ENCODE data around the gene HS2ST1. TPM values are rescaled to one million over a fixed set of nuclear protein-coding genes. Genes with fewer than 3 reads are reported as not detected.

HS2ST1 gene
- total and polyA plus RNA-seq, 12 donors = 2.4 to 21.4 (median 13.6) TPM

- intact Hi-C loops (cut with DNase I) = loop anchor here in 1 of 10 donors (10.0 kb wide), 1 partner anchor 833 kb away; no protein-coding TSS in a partner anchor
- no peak for TF ChIP-seq CTCF (IDR thresholded peaks at IDR 0.05)
- Histone ChIP-seq H3K9me3 (no peaks in the 10 kb centered on the region), H3K27ac (no peak overlapping the region), H3K4me3 (no peak overlapping the region), H3K27me3 (peaks cover 0 to 2% (median 0%) of the 10 kb centered on the region in 7 donors), H3K36me3 (no peaks in the 10 kb centered on the region), H3K4me1 (no peaks in the 10 kb centered on the region)
- WGBS, 2 donors = 98 to 100% methylated on average over 1 of the region's 1 CpG
- no peak for DNase-seq
- no peak for ATAC-seq
Observed at GRCh38 chr1:87122243-87122642, 207.8 kb downstream of the HS2ST1 start.

- 91 to 92% methylated on average over 6 of the region's 6 CpGs for WGBS, 2 donors
- Histone ChIP-seq H3K36me3 (no peaks in the 10 kb centered on the region), H3K27ac (no peak overlapping the region), H3K9me3 (no peaks in the 10 kb centered on the region), H3K4me3 (no peak overlapping the region), H3K27me3 (peaks cover 0 to 9% (median 0%) of the 10 kb centered on the region in 7 donors), H3K4me1 (no peaks in the 10 kb centered on the region)
- ATAC-seq (no peak), DNase-seq (no peak)
- intact Hi-C loops (cut with DNase I) = loop anchor here in 1 of 10 donors (10.0 kb wide), 1 partner anchor 831 kb away; no protein-coding TSS in a partner anchor
- TF ChIP-seq CTCF (IDR thresholded peaks at IDR 0.05) = no peak
Observed at GRCh38 chr1:87123610-87124009, 209.2 kb downstream of the HS2ST1 start.

- Histone ChIP-seq H3K4me1 (peaks cover 0 to 17% (median 14%) of the 10 kb centered on the region in 9 donors), H3K4me3 (no peak overlapping the region), H3K27me3 (peaks cover 0 to 9% (median 0%) of the 10 kb centered on the region in 7 donors), H3K36me3 (no peaks in the 10 kb centered on the region), H3K27ac (no peak overlapping the region), H3K9me3 (no peaks in the 10 kb centered on the region)
- intact Hi-C loops (cut with DNase I) = loop anchor here in 1 of 10 donors (10.0 kb wide), 1 partner anchor 828 kb away; no protein-coding TSS in a partner anchor
- WGBS, 2 donors = 92 to 95% methylated on average over 6 of the region's 6 CpGs
- DNase-seq (no peak), ATAC-seq (no peak)
- TF ChIP-seq CTCF (IDR thresholded peaks at IDR 0.05) = no peak
Observed at GRCh38 chr1:87126886-87127505, 212.6 kb downstream of the HS2ST1 start.

DNA sequence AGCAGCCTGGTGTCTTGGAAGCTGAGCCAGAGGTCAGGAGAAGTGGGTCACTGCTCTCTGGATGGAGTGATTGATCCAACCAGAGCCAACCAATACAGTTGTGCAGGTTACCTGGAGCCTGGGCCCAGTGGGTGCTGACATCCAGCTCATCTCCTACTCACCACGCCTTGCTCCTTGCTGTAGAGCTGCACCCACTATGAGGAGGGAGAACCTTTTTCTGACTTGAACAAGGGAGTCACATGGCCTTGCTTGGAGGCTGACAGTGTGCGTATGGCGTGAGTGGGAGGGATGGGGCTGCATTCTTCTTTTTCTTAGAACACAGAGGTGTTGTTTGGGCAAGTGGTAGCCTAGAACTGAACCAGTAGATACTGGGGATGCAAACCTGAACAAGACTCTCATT, 213.1 kb downstream of the HS2ST1 start:
- Histone ChIP-seq H3K36me3 (no peaks in the 10 kb centered on the region), H3K4me3 (no peak overlapping the region), H3K27me3 (peaks cover 0 to 9% (median 0%) of the 10 kb centered on the region in 7 donors), H3K9me3 (no peaks in the 10 kb centered on the region), H3K4me1 (peaks cover 0 to 23% (median 14%) of the 10 kb centered on the region in 9 donors), H3K27ac (no peak overlapping the region)
- TF ChIP-seq CTCF (IDR thresholded peaks at IDR 0.05) = no peak
- ATAC-seq (no peak), DNase-seq (no peak)
- intact Hi-C loops (cut with DNase I) = loop anchor here in 1 of 10 donors (10.0 kb wide), 1 partner anchor 827 kb away; no protein-coding TSS in a partner anchor
- WGBS, 2 donors = 97 to 99% methylated on average over 3 of the region's 3 CpGs

All from heart right ventricle (tissue), 16 donors.